HepG2 (cell line): Measurements from ENCODE around the gene SYVN1.

Source experiments
- CREM ChIP-seq, 2 experiments: sonication (generic) in 1 of 2; formaldehyde crosslinking in 1 of 2; IDR thresholded peaks; 2 replicates each; pipeline versions ENCODE4 v1.4.0 to v1.6.1; 2016 to 2020; ENCODE audit warnings: antibody characterized with exemption in 1 of 2, mild to moderate bottlenecking in 1 of 2, missing genetic modification reagents in 1 of 2
- ELF4 ChIP-seq: sonication (generic); formaldehyde crosslinking; IDR thresholded peaks from 2 replicates; pipeline ENCODE4 v1.5.0; 2020; ENCODE audit warnings: missing genetic modification reagents, mild to moderate bottlenecking, moderate library complexity, borderline replicate concordance
- POLR2A ChIP-seq, 2 experiments: IDR thresholded peaks; 2 replicates each; pipeline ENCODE4 v1.6.1; 2011; ENCODE audit warnings: low read depth in 2 of 2, low read length in 2 of 2, mild to moderate bottlenecking in 1 of 2, moderate library complexity in 1 of 2; ENCODE audit not compliant: insufficient read depth in 1 of 2
- RFX5 ChIP-seq: IDR thresholded peaks from 2 replicates; pipeline ENCODE4 v1.6.1; 2011; ENCODE audit warnings: low read depth, low read length, improper control_type of control experiment
- ZFP36 ChIP-seq: fragments of 150-350 bp; IDR thresholded peaks from 2 replicates; pipeline ENCODE4 v1.6.1; 2018; ENCODE audit warnings: borderline replicate concordance, low read length, low read depth; ENCODE audit not compliant: partially characterized antibody
- ZNF30 ChIP-seq: sonication (generic); formaldehyde crosslinking; IDR thresholded peaks from 2 replicates; pipeline ENCODE4 v1.5.0; 2020; ENCODE audit warnings: mild to moderate bottlenecking, missing genetic modification reagents
- TF ChIP-seq, protein P1 (sequence below): sonication (generic); formaldehyde crosslinking; IDR thresholded peaks from 2 replicates; pipeline ENCODE4 v1.5.0; 2020; ENCODE audit warnings: mild to moderate bottlenecking, missing genetic modification reagents, moderate library complexity
- TF ChIP-seq, protein P2 (sequence below): sonication (generic); formaldehyde crosslinking; IDR thresholded peaks from 2 replicates; pipeline ENCODE4 v1.5.1; 2020; ENCODE audit warnings: missing genetic modification reagents, mild to moderate bottlenecking, borderline replicate concordance
- TF ChIP-seq, protein P3 (sequence below): sonication (generic); formaldehyde crosslinking; IDR thresholded peaks from 2 replicates; pipeline ENCODE4 v1.4.0; 2020; ENCODE audit warnings: missing genetic modification reagents, mild to moderate bottlenecking, borderline replicate concordance

DNA sequence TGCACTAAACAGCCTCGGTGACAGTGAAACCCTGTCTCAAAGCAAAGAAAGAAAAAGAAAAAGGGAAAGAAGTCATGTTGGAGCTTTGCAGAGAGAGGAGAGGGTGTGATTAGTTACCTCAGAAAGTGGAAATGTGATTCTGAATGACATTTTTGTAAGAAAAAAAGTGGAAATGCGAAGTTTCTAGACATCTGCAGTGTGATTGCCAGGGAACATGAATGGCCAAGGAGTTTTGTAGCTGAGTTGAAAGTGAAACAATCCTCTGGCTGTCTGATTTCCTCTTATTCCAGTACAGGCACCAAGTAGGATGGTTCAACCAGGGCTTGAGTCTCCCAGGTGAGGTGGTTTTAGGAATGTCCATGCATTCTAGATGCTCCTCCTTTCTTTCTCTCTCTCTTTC is 17.8 kb upstream of the SYVN1 start:
- TF ChIP-seq, protein P1, sequence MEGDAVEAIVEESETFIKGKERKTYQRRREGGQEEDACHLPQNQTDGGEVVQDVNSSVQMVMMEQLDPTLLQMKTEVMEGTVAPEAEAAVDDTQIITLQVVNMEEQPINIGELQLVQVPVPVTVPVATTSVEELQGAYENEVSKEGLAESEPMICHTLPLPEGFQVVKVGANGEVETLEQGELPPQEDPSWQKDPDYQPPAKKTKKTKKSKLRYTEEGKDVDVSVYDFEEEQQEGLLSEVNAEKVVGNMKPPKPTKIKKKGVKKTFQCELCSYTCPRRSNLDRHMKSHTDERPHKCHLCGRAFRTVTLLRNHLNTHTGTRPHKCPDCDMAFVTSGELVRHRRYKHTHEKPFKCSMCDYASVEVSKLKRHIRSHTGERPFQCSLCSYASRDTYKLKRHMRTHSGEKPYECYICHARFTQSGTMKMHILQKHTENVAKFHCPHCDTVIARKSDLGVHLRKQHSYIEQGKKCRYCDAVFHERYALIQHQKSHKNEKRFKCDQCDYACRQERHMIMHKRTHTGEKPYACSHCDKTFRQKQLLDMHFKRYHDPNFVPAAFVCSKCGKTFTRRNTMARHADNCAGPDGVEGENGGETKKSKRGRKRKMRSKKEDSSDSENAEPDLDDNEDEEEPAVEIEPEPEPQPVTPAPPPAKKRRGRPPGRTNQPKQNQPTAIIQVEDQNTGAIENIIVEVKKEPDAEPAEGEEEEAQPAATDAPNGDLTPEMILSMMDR = no peak
- TF ChIP-seq ELF4 (CRISPR knock-in tag) (no peak), RFX5 (no peak), ZFP36 (no peak), POLR2A (IDR thresholded peaks at IDR 0.05; ENCODE audit: insufficient read depth in 1 of 2, low read depth in 2 of 2, low read length in 2 of 2) (no peak), CREM (IDR thresholded peaks at IDR 0.05) (no peak), CREM (CRISPR knock-in tag; IDR thresholded peaks at IDR 0.05) (no peak), ZNF30 (CRISPR knock-in tag) (no peak)
- TF ChIP-seq, protein P2, sequence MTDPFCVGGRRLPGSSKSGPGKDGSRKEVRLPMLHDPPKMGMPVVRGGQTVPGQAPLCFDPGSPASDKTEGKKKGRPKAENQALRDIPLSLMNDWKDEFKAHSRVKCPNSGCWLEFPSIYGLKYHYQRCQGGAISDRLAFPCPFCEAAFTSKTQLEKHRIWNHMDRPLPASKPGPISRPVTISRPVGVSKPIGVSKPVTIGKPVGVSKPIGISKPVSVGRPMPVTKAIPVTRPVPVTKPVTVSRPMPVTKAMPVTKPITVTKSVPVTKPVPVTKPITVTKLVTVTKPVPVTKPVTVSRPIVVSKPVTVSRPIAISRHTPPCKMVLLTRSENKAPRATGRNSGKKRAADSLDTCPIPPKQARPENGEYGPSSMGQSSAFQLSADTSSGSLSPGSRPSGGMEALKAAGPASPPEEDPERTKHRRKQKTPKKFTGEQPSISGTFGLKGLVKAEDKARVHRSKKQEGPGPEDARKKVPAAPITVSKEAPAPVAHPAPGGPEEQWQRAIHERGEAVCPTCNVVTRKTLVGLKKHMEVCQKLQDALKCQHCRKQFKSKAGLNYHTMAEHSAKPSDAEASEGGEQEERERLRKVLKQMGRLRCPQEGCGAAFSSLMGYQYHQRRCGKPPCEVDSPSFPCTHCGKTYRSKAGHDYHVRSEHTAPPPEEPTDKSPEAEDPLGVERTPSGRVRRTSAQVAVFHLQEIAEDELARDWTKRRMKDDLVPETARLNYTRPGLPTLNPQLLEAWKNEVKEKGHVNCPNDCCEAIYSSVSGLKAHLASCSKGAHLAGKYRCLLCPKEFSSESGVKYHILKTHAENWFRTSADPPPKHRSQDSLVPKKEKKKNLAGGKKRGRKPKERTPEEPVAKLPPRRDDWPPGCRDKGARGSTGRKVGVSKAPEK (CRISPR knock-in tag) = no peak
- TF ChIP-seq, protein P3, sequence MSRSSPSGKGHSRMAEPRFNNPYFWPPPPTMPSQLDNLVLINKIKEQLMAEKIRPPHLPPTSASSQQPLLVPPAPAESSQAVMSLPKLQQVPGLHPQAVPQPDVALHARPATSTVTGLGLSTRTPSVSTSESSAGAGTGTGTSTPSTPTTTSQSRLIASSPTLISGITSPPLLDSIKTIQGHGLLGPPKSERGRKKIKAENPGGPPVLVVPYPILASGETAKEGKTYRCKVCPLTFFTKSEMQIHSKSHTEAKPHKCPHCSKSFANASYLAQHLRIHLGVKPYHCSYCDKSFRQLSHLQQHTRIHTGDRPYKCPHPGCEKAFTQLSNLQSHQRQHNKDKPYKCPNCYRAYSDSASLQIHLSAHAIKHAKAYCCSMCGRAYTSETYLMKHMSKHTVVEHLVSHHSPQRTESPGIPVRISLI (CRISPR knock-in tag) = no peak
